C4-2B (cell line): ENCODE measurements around the gene MGMT.

Source experiments
- ZFX ChIP-seq: fragments of 450-650 bp; IDR thresholded peaks from 2 replicates; pipeline ENCODE4 v1.6.1; 2017
- TF ChIP-seq, protein P1 (sequence below): fragments of 450-650 bp; conservative IDR thresholded peaks from 2 replicates; pipeline ENCODE4 v1.5.1; 2017; ENCODE audit warnings: mild to moderate bottlenecking

- TF ChIP-seq, protein P1, sequence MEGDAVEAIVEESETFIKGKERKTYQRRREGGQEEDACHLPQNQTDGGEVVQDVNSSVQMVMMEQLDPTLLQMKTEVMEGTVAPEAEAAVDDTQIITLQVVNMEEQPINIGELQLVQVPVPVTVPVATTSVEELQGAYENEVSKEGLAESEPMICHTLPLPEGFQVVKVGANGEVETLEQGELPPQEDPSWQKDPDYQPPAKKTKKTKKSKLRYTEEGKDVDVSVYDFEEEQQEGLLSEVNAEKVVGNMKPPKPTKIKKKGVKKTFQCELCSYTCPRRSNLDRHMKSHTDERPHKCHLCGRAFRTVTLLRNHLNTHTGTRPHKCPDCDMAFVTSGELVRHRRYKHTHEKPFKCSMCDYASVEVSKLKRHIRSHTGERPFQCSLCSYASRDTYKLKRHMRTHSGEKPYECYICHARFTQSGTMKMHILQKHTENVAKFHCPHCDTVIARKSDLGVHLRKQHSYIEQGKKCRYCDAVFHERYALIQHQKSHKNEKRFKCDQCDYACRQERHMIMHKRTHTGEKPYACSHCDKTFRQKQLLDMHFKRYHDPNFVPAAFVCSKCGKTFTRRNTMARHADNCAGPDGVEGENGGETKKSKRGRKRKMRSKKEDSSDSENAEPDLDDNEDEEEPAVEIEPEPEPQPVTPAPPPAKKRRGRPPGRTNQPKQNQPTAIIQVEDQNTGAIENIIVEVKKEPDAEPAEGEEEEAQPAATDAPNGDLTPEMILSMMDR, result no peak
- TF ChIP-seq ZFX, result no peak
These were observed 193.5 kb downstream of the MGMT start for GRCh38 chr10:129660569-129660968.
